ENCODE results near the gene JAGN1.
A peak's percentile ranks its signal among the peaks of the same experiment; 100 is the strongest.
"Not testable (repeated sequence)": the region's sequence is repeated elsewhere in the genome, so short reads cannot be mapped to it uniquely, and the experiment has no call there.

The JAGN1 gene

DNA sequence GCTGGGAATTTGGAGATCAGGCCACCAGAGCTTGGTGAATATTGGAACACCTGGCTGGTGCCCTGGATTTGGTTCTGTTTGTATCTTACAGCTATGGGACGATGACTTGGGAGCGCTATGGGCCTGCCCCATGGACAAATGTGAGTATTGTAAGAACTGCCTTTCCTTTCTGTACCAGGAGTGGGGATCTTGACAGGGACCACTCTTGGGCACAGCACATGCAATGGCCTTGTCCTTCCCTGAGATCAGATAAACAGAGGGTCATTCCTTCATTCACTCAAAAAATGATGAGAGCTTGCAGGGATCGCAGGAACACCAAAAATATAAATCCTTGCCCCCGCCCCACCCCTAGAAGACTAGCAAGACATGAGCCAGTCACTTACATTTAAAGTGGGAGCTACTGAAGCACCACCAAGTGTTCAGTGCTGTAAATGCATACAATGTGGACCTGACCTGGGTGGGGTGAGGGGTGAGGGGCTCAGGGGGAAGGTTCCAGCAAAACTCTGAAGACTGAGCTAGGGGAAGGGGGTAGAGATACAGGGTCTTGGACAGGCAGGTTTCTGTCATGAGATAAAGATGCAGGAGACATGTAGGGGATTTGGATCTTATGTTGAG, 40.5 kb downstream of the JAGN1 start:
- no peak for DNase-seq

GRCh38 chr3:9932535-9932842, 42.1 kb downstream of the JAGN1 start:
- DNase-seq, result no peak

DNA sequence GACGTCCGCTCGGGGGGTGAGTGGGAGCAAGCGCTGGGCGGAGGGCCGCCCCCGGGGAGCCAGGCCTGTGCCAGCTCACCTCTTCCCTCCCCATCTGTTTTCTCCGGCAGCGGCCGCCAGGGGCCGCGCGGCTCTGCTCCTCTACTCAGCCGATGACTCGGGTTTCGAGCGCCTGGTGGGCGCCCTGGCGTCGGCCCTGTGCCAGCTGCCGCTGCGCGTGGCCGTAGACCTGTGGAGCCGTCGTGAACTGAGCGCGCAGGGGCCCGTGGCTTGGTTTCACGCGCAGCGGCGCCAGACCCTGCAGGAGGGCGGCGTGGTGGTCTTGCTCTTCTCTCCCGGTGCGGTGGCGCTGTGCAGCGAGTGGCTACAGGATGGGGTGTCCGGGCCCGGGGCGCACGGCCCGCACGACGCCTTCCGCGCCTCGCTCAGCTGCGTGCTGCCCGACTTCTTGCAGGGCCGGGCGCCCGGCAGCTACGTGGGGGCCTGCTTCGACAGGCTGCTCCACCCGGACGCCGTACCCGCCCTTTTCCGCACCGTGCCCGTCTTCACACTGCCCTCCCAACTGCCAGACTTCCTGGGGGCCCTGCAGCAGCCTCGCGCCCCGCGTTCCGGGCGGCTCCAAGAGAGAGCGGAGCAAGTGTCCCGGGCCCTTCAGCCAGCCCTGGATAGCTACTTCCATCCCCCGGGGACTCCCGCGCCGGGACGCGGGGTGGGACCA, 42.6 kb downstream of the JAGN1 start:
- DNase-seq, result peak; percentile 13

DNA sequence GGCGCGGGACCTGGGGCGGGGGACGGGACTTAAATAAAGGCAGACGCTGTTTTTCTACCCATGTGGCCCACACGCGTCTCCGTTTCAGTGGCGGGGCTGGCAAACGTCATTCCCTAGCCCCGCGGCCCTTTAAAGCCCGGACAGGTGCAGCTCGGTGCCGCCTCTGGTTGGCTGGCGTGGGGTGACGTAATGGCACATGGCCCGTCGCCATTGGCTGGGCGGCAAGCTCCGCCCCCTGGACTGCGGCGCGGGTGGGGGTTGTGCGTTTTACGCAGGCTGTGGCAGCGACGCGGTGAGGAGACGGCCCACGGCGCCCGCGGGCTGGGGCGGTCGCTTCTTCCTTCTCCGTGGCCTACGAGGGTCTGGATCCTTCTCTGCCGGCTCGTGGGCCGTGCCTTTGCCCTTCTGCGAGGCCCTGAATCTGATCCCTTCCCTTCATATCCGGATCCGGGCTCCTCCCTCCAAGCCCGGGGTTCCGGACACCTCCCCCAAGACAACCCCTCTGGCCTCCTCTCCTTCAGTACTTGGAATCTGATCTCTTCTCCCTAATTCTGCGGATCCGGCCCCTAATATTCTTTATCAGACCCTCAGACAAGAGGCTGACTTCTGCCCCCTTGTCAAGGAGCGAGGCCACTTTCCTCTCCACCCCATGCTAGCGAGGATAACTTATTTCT, 43.3 kb downstream of the JAGN1 start, which contains the start of gene CRELD1:
CRELD1 (plus strand) TSS at position 274 of the 674 bp plus-strand sequence. CDS start 605 bp downstream, outside the sequence.
- DNase-seq, result peak; percentile 77

DNA sequence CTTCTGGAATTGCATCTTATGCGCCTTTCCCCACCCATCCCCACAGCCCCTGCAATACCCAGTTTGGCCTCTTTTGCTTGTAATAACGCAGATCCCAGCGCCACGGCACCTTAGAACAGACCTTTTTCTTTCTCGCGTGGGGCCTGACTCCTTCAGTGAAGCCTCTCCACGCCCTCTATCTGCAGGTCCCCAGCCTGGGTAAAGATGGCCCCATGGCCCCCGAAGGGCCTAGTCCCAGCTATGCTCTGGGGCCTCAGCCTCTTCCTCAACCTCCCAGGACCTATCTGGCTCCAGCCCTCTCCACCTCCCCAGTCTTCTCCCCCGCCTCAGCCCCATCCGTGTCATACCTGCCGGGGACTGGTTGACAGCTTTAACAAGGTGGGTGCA, 43.8 kb downstream of the JAGN1 start:
- no peak for DNase-seq

GRCh38 chr3:9934993-9935392, 44.6 kb downstream of the JAGN1 start:
- no peak for DNase-seq

- DNase-seq, result no peak
Observed at GRCh38 chr3:9935966-9936510, 45.6 kb downstream of the JAGN1 start.

DNA sequence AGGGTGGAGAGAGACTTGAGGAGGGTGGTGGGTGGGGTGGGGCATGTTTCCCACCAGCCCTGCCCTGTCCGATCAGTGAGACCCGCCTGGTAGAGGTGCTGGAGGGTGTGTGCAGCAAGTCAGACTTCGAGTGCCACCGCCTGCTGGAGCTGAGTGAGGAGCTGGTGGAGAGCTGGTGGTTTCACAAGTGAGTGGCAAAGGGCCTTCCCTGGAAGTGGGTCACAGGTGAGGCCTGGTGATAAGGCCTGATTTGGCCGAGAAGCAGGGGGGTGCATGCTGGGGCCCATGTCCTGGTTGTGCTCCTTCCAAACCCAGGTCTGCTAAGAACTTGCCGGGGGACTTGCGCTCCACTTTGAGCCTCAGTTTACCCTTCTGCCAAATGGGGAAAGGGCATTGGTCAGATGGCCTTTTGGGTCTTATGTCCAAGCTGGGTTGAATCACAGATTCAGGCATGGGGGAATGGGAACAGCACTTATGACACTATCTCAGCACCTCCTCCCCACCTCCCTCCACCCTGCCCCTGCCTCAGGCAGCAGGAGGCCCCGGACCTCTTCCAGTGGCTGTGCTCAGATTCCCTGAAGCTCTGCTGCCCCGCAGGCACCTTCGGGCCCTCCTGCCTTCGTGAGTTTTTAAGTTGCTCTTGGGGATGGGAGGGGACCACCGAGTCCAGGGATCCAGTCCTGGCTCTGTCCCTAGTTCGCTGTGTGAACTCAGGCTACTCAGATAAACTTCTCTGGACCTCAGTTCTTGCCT, 47.3 kb downstream of the JAGN1 start:
- no peak for DNase-seq

DNA sequence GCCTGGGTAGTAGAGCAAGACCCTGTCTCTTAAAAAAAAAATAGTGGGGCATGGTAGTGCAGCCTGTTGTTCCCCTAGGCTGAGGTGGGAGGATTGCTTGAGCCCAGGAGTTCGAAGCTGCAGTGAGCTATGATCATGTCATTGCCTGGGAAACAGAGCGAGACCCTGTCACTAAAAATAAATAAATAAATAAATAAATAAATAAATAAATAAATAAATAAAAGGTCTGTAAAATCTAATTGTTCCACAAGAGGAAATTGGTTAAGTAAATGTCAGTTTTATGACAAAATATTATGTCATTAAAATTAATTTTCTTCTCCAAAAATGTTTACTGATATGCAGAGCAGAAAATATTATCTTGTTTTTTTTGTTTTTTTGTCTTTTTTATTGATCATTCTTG, 48.6 kb downstream of the JAGN1 start:
- DNase-seq, result no peak

- DNase-seq, result not testable (repeated sequence)
Observed at GRCh38 chr3:9939906-9940305, 49.5 kb downstream of the JAGN1 start.

DNA sequence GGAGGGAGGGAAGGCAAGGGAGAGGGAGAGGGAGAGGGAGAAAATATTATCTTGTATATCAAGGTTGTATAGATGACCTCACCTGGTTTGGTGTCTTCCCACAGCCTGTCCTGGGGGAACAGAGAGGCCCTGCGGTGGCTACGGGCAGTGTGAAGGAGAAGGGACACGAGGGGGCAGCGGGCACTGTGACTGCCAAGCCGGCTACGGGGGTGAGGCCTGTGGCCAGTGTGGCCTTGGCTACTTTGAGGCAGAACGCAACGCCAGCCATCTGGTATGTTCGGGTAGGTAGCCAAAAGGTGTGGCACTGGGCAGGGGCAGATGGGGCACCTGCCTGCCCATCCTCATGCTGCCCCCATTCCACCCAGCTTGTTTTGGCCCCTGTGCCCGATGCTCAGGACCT, 50.3 kb downstream of the JAGN1 start:
- no peak for DNase-seq

DNA sequence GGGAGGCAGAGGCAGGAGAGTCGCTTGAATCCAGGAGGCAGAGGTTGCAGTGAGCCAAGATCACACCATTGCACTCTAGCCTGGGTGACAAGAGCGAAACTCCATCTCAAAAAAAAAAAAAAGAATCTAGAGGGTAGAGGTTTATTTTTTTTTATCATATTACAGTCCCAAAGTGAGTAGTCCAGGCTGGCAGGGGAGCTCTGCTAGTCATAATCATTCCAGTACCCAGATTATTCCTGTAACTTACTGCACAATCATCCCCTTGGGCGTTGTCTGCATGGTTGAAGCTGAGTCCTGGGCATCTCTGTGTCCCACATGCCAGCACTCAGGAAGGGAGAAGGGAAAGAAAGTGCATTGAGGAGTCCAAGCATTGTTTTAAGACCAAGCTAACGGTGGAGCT, 51.8 kb downstream of the JAGN1 start:
- DNase-seq, result no peak

DNA sequence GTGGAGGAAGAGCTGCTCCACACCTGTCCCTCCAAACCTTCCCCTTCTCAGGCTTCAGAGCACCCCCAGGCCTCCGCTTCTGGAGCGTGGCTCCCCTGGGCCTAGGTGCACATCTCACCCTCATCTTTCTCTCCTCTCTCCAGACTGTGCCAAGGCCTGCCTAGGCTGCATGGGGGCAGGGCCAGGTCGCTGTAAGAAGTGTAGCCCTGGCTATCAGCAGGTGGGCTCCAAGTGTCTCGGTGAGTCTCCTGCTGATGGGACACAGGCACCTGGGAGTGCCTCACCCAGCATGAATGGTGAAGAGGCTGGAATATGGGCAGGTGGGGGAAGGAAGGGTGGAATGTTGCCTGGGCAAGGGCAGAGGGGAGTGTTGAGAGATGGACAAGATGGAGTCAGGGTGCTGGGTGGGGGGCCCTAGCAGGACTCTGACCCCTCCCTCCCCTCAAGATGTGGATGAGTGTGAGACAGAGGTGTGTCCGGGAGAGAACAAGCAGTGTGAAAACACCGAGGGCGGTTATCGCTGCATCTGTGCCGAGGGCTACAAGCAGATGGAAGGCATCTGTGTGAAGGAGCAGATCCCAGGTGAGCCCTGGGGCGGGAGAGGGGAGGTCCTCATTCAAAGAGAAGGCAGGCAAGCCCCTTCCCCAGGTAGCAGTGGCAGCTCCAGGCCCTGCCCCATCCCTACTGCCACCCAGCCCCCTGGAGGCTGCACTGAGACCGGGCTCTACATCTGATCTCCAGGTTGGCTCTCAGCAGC, 52.7 kb downstream of the JAGN1 start:
- DNase-seq, result no peak
